HG03457 (cell line): ENCODE results near the gene HSPG2.
"Not testable (repeated sequence)": the region's sequence is repeated elsewhere in the genome, so short reads cannot be mapped to it uniquely, and the experiment has no call there.

Experiments
- ATAC-seq: cut with Tn5 transposase; IDR thresholded peaks from one replicate; pipeline ENCODE4 v1.9.1; 2021; ENCODE audit warnings: moderate number of reproducible peaks; ENCODE audit not compliant: unreplicated experiment

Gene HSPG2

GRCh38 chr1:21914880-21915640 lies 22.1 kb downstream of the HSPG2 start:
- no peak for ATAC-seq

- no peak for ATAC-seq
Measured at GRCh38 chr1:21914450-21914849, 22.7 kb downstream of the HSPG2 start.

GRCh38 chr1:21913763-21914162 lies 23.3 kb downstream of the HSPG2 start:
- ATAC-seq = no peak

- no peak for ATAC-seq
Measured at GRCh38 chr1:21913258-21913657, 23.9 kb downstream of the HSPG2 start.

- ATAC-seq = no peak
Measured at GRCh38 chr1:21912038-21912758, 24.9 kb downstream of the HSPG2 start.

GRCh38 chr1:21911205-21912001 lies 25.7 kb downstream of the HSPG2 start:
- no peak for ATAC-seq

- ATAC-seq = no peak
Measured at GRCh38 chr1:21910558-21911204, 26.4 kb downstream of the HSPG2 start.

- ATAC-seq = no peak
Measured at GRCh38 chr1:21909787-21910503, 27.2 kb downstream of the HSPG2 start.

- ATAC-seq = no peak
Measured at GRCh38 chr1:21909286-21909759, 27.8 kb downstream of the HSPG2 start.

- ATAC-seq = not testable (repeated sequence)
Measured at GRCh38 chr1:21907737-21908534, 29.2 kb downstream of the HSPG2 start.

- no peak for ATAC-seq
Measured at GRCh38 chr1:21907079-21907418, 30.1 kb downstream of the HSPG2 start.

- no peak for ATAC-seq
Measured at GRCh38 chr1:21906173-21907078, 30.7 kb downstream of the HSPG2 start.

GRCh38 chr1:21904704-21905520 lies 32.2 kb downstream of the HSPG2 start:
- ATAC-seq = no peak

- no peak for ATAC-seq
Measured at GRCh38 chr1:21904454-21904703, 32.7 kb downstream of the HSPG2 start.

GRCh38 chr1:21903638-21904453 lies 33.3 kb downstream of the HSPG2 start:
- ATAC-seq = no peak

GRCh38 chr1:21902026-21903012 lies 34.8 kb downstream of the HSPG2 start:
- no peak for ATAC-seq
